ENCODE measurements around the gene RASGRF1.

- TF ChIP-seq, protein P1, sequence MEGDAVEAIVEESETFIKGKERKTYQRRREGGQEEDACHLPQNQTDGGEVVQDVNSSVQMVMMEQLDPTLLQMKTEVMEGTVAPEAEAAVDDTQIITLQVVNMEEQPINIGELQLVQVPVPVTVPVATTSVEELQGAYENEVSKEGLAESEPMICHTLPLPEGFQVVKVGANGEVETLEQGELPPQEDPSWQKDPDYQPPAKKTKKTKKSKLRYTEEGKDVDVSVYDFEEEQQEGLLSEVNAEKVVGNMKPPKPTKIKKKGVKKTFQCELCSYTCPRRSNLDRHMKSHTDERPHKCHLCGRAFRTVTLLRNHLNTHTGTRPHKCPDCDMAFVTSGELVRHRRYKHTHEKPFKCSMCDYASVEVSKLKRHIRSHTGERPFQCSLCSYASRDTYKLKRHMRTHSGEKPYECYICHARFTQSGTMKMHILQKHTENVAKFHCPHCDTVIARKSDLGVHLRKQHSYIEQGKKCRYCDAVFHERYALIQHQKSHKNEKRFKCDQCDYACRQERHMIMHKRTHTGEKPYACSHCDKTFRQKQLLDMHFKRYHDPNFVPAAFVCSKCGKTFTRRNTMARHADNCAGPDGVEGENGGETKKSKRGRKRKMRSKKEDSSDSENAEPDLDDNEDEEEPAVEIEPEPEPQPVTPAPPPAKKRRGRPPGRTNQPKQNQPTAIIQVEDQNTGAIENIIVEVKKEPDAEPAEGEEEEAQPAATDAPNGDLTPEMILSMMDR (IDR thresholded peaks at IDR 0.05) = no peak
- TF ChIP-seq POLR2A (IDR thresholded peaks at IDR 0.05) = no peak
Measured at GRCh38 chr15:79089890-79090486, 592 bp downstream of the RASGRF1 start.

All from adrenal gland (tissue), 5 donors.